ENCODE measurements around the gene ROCK2. TPM values are rescaled to one million over a fixed set of nuclear protein-coding genes. Genes with fewer than 3 reads are reported as not detected.

ROCK2 gene
- total RNA-seq, 1 experiment from 2014 or later, result 79.3 TPM

- no peak overlapping the region for H3K27ac ChIP-seq
- H3K4me3 ChIP-seq, result no peak overlapping the region
- DNase-seq (ENCODE audit: low read depth in 1 of 2, low spot score in 2 of 2), result no peak
- peaks cover 75% of the 10 kb centered on the region for H3K36me3 ChIP-seq
- H3K27me3 ChIP-seq (replicated peaks), result no peaks in the 10 kb centered on the region
- peaks cover 19% of the 10 kb centered on the region for H3K4me1 ChIP-seq (replicated peaks)
- no peaks in the 10 kb centered on the region for H3K9me3 ChIP-seq (replicated peaks)
These were observed 143.8 kb downstream of the ROCK2 start for GRCh38 chr2:11200651-11201050.

- Histone ChIP-seq H3K4me1 (replicated peaks) (no peaks in the 10 kb centered on the region), H3K27me3 (replicated peaks) (no peaks in the 10 kb centered on the region), H3K36me3 (peaks cover 88% of the 10 kb centered on the region)
These were observed 148.2 kb downstream of the ROCK2 start for GRCh38 chr2:11196246-11196645.

GRCh38 chr2:11187731-11188130 lies 156.7 kb downstream of the ROCK2 start:
- H3K27me3 ChIP-seq (replicated peaks), result no peaks in the 10 kb centered on the region
- no peak for DNase-seq (ENCODE audit: low read depth in 1 of 2, low spot score in 2 of 2)
- no peak overlapping the region for H3K4me3 ChIP-seq
- peaks cover 67% of the 10 kb centered on the region for H3K36me3 ChIP-seq
- no peaks in the 10 kb centered on the region for H3K9me3 ChIP-seq (replicated peaks)
- H3K4me1 ChIP-seq (replicated peaks), result peaks cover 12% of the 10 kb centered on the region
- H3K27ac ChIP-seq, result peak overlapping the region; percentile 40

More at GRCh38 chr2:11196246-11196645, 148.2 kb downstream of the ROCK2 start:
- Histone ChIP-seq H3K9me3 (replicated peaks) (no peaks in the 10 kb centered on the region), H3K27ac (no peak overlapping the region), H3K4me3 (no peak overlapping the region)
- no peak for DNase-seq (ENCODE audit: low read depth in 1 of 2, low spot score in 2 of 2)

- DNase-seq (ENCODE audit: low read depth in 1 of 2, low spot score in 2 of 2), result peak; percentile 71
- peaks cover 65% of the 10 kb centered on the region for H3K36me3 ChIP-seq
These were observed 157.3 kb downstream of the ROCK2 start for GRCh38 chr2:11187083-11187619.

GRCh38 chr2:11186145-11186544 lies 158.3 kb downstream of the ROCK2 start:
- Histone ChIP-seq H3K27ac (no peak overlapping the region), H3K4me1 (replicated peaks) (peaks cover 12% of the 10 kb centered on the region), H3K9me3 (replicated peaks) (no peaks in the 10 kb centered on the region), H3K4me3 (no peak overlapping the region), H3K27me3 (replicated peaks) (no peaks in the 10 kb centered on the region), H3K36me3 (peaks cover 57% of the 10 kb centered on the region)
- no peak for DNase-seq (ENCODE audit: low read depth in 1 of 2, low spot score in 2 of 2)

More at GRCh38 chr2:11187083-11187619, 157.3 kb downstream of the ROCK2 start:
- Histone ChIP-seq H3K9me3 (replicated peaks) (no peaks in the 10 kb centered on the region), H3K27me3 (replicated peaks) (no peaks in the 10 kb centered on the region), H3K27ac (peak overlapping the region; percentile 40), H3K4me3 (no peak overlapping the region), H3K4me1 (replicated peaks) (peaks cover 12% of the 10 kb centered on the region)

GRCh38 chr2:11182951-11183350 lies 161.5 kb downstream of the ROCK2 start:
- Histone ChIP-seq H3K27ac (no peak overlapping the region), H3K4me3 (no peak overlapping the region), H3K27me3 (replicated peaks) (no peaks in the 10 kb centered on the region), H3K4me1 (replicated peaks) (peaks cover 12% of the 10 kb centered on the region), H3K9me3 (replicated peaks) (no peaks in the 10 kb centered on the region), H3K36me3 (peaks cover 39% of the 10 kb centered on the region)
- no peak for DNase-seq (ENCODE audit: low read depth in 1 of 2, low spot score in 2 of 2)

GRCh38 chr2:11180653-11181052 lies 163.8 kb downstream of the ROCK2 start:
- no peak overlapping the region for H3K27ac ChIP-seq
- no peak overlapping the region for H3K4me3 ChIP-seq
- H3K9me3 ChIP-seq (replicated peaks), result no peaks in the 10 kb centered on the region
- H3K27me3 ChIP-seq (replicated peaks), result no peaks in the 10 kb centered on the region
- H3K4me1 ChIP-seq (replicated peaks), result peaks cover 6% of the 10 kb centered on the region
- no peak for DNase-seq (ENCODE audit: low read depth in 1 of 2, low spot score in 2 of 2)
- peaks cover 25% of the 10 kb centered on the region for H3K36me3 ChIP-seq

- H3K4me1 ChIP-seq (replicated peaks), result peaks cover 14% of the 10 kb centered on the region
- H3K27me3 ChIP-seq (replicated peaks), result no peaks in the 10 kb centered on the region
- no peaks in the 10 kb centered on the region for H3K9me3 ChIP-seq (replicated peaks)
- no peak overlapping the region for H3K27ac ChIP-seq
- no peak overlapping the region for H3K4me3 ChIP-seq
- peaks cover 20% of the 10 kb centered on the region for H3K36me3 ChIP-seq
- no peak for DNase-seq (ENCODE audit: low read depth in 1 of 2, low spot score in 2 of 2)
These were observed 164.5 kb downstream of the ROCK2 start for GRCh38 chr2:11179899-11180298.

- no peak for DNase-seq (ENCODE audit: low read depth in 1 of 2, low spot score in 2 of 2)
- H3K27ac ChIP-seq, result no peak overlapping the region
- no peak overlapping the region for H3K4me3 ChIP-seq
- no peaks in the 10 kb centered on the region for H3K9me3 ChIP-seq (replicated peaks)
- peaks cover 17% of the 10 kb centered on the region for H3K4me1 ChIP-seq (replicated peaks)
- no peaks in the 10 kb centered on the region for H3K27me3 ChIP-seq (replicated peaks)
- H3K36me3 ChIP-seq, result peaks cover 17% of the 10 kb centered on the region
These were observed 165.2 kb downstream of the ROCK2 start for GRCh38 chr2:11179196-11179595.

GRCh38 chr2:11177871-11178690 lies 166.4 kb downstream of the ROCK2 start:
- no peaks in the 10 kb centered on the region for H3K27me3 ChIP-seq (replicated peaks)
- peaks cover 28% of the 10 kb centered on the region for H3K4me1 ChIP-seq (replicated peaks)
- H3K9me3 ChIP-seq (replicated peaks), result no peaks in the 10 kb centered on the region
- peaks cover 13% of the 10 kb centered on the region for H3K36me3 ChIP-seq
- H3K27ac ChIP-seq, result no peak overlapping the region
- no peak overlapping the region for H3K4me3 ChIP-seq
- DNase-seq (ENCODE audit: low read depth in 1 of 2, low spot score in 2 of 2), result no peak

- peak overlapping the region; percentile 57 for H3K27ac ChIP-seq
These were observed 169.1 kb downstream of the ROCK2 start for GRCh38 chr2:11175293-11175795.

GRCh38 chr2:11174222-11174621 lies 170.2 kb downstream of the ROCK2 start:
- DNase-seq (ENCODE audit: low read depth in 1 of 2, low spot score in 2 of 2), result no peak
- no peaks in the 10 kb centered on the region; the same call in none of the 2 replicates for H3K36me3 ChIP-seq
- H3K4me3 ChIP-seq, result no peak overlapping the region
- H3K27me3 ChIP-seq (replicated peaks), result no peaks in the 10 kb centered on the region
- no peak overlapping the region for H3K27ac ChIP-seq
- peaks cover 28% of the 10 kb centered on the region for H3K4me1 ChIP-seq (replicated peaks)
- no peaks in the 10 kb centered on the region for H3K9me3 ChIP-seq (replicated peaks)

More at GRCh38 chr2:11175293-11175795, 169.1 kb downstream of the ROCK2 start:
- Histone ChIP-seq H3K4me1 (replicated peaks) (peaks cover 28% of the 10 kb centered on the region), H3K4me3 (no peak overlapping the region), H3K9me3 (replicated peaks) (no peaks in the 10 kb centered on the region), H3K27me3 (replicated peaks) (no peaks in the 10 kb centered on the region), H3K36me3 (peaks cover 3% of the 10 kb centered on the region)
- peak in 1 of 2 experiments; percentile 64 for DNase-seq (ENCODE audit: low read depth in 1 of 2, low spot score in 2 of 2)

GRCh38 chr2:11169333-11169732 lies 175.1 kb downstream of the ROCK2 start:
- H3K27ac ChIP-seq, result no peak overlapping the region
- no peaks in the 10 kb centered on the region for H3K9me3 ChIP-seq (replicated peaks)
- H3K36me3 ChIP-seq, result no peaks in the 10 kb centered on the region
- no peak overlapping the region for H3K4me3 ChIP-seq
- H3K27me3 ChIP-seq (replicated peaks), result no peaks in the 10 kb centered on the region
- H3K4me1 ChIP-seq (replicated peaks), result peaks cover 13% of the 10 kb centered on the region; the same call in 1 of the 2 replicates
- no peak for DNase-seq (ENCODE audit: low read depth in 1 of 2, low spot score in 2 of 2)

GRCh38 chr2:11168488-11168887 lies 175.9 kb downstream of the ROCK2 start:
- no peaks in the 10 kb centered on the region for H3K9me3 ChIP-seq (replicated peaks)
- no peak overlapping the region for H3K27ac ChIP-seq
- DNase-seq (ENCODE audit: low read depth in 1 of 2, low spot score in 2 of 2), result no peak
- no peak overlapping the region for H3K4me3 ChIP-seq
- H3K36me3 ChIP-seq, result no peaks in the 10 kb centered on the region; the same call in 1 of the 2 replicates
- 0 out of 2 replicates have a peak, but pooled peaks cover 4% of the 10 kb centered on the region for H3K4me1 ChIP-seq (replicated peaks)
- no peaks in the 10 kb centered on the region for H3K27me3 ChIP-seq (replicated peaks)
